CD4-positive, alpha-beta T cell (primary cell): ENCODE results near the gene INSL3. TPM values are rescaled to one million over a fixed set of nuclear protein-coding genes. Genes with fewer than 3 reads are reported as not detected.
"Not testable (repeated sequence)": the region's sequence is repeated elsewhere in the genome, so short reads cannot be mapped to it uniquely, and the experiment has no call there.

ENCODE experiments used
- ATAC-seq: fragments of 200-7000 bp; cut with Tn5 transposase; one replicate; pipeline ENCODE4 v1.10.0; 2022; ENCODE audit warnings: mild to moderate bottlenecking; ENCODE audit not compliant: poor library complexity
- CTCF ChIA-PET: fragments of 350-600 bp; sonication (Branson Sonifier 250); formaldehyde crosslinking; loops from one replicate; lab custom pipeline; 2021; ENCODE audit warnings: antibody characterized with exemption, inconsistent platforms; lab: Charles Lee
- POLR2A ChIA-PET: fragments of 350-600 bp; sonication (Branson Sonifier 250); formaldehyde crosslinking; loops from one replicate; lab custom pipeline; 2021; ENCODE audit warnings: antibody characterized with exemption, inconsistent platforms; lab: Charles Lee
- DNase-seq, 14 experiments: peaks; one replicate each; pipeline ENCODE4 v3.0.0-alpha.2; 2013 to 2020; ENCODE audit warnings: mixed read lengths in 2 of 14
- H3K27ac ChIP-seq, 2 donors: one replicate each; pipeline versions ENCODE4 v1.5.1 to v1.7.0; 2013; ENCODE audit warnings: low read length in 2 of 2, low read depth in 1 of 2, mild to moderate bottlenecking in 1 of 2
- H3K27me3 ChIP-seq, 2 experiments: 1 replicate in 1 of 2; 2 replicates in 1 of 2; pipeline versions ENCODE4 v1.6.1 to v1.7.0; 2013; ENCODE audit warnings: low read length in 2 of 2, control low read depth in 1 of 2, mild to moderate bottlenecking in 1 of 2, moderate library complexity in 1 of 2; ENCODE audit not compliant: insufficient read depth in 2 of 2, control insufficient read depth in 1 of 2
- H3K36me3 ChIP-seq: one replicate; pipeline ENCODE4 v1.6.1; 2013; ENCODE audit warnings: low read length, control low read depth; ENCODE audit not compliant: insufficient read depth
- H3K4me1 ChIP-seq: one replicate; pipeline ENCODE4 v1.6.1; 2013; ENCODE audit warnings: low read length, control low read depth; ENCODE audit not compliant: insufficient read depth
- H3K4me3 ChIP-seq: one replicate; pipeline ENCODE4 v1.5.1; 2013; ENCODE audit warnings: mild to moderate bottlenecking, low read length, moderate library complexity
- H3K9me3 ChIP-seq, 2 experiments: 1 replicate in 1 of 2; 2 replicates in 1 of 2; pipeline versions ENCODE4 v1.6.1 to v1.7.0; 2013; ENCODE audit warnings: low read length in 2 of 2, mild to moderate bottlenecking in 2 of 2, control low read depth in 1 of 2, moderate library complexity in 1 of 2; ENCODE audit not compliant: control insufficient read depth in 1 of 2, insufficient read depth in 1 of 2
- H3K27ac Mint-ChIP-seq: one replicate; pipeline ENCODE4 v1.8.0; 2020; ENCODE audit warnings: mixed read lengths
- H3K27me3 Mint-ChIP-seq: one replicate; pipeline ENCODE4 v1.8.0; 2021; ENCODE audit warnings: mixed read lengths
- H3K36me3 Mint-ChIP-seq: one replicate; pipeline ENCODE4 v1.8.0; 2021; ENCODE audit warnings: low read depth, mixed read lengths
- H3K4me1 Mint-ChIP-seq: one replicate; pipeline ENCODE4 v1.8.0; 2021; ENCODE audit warnings: low read depth, mixed read lengths
- H3K4me3 Mint-ChIP-seq: one replicate; pipeline ENCODE4 v1.8.0; 2020; ENCODE audit warnings: mild to moderate bottlenecking, mixed read lengths
- H3K9me3 Mint-ChIP-seq: one replicate; pipeline ENCODE4 v1.8.0; 2020; ENCODE audit warnings: mixed read lengths
- intact Hi-C, 2 experiments: fragments of 100-400 bp; cut with DNase I in 1 of 2; cut with micrococcal nuclease in 1 of 2; formaldehyde crosslinking; loops; one replicate each; pipeline versions ENCODE4 v1.15.1 to v1.9.0; 2023 to 2025; cut with DNase I, micrococcal nuclease
- total RNA-seq, 174 experiments: library from RNA in 2 of 174; stranded (reverse) in 2 of 174; gene quantifications; one replicate each; pipeline ENCODE4 v1.2.3 and lab custom pipeline; 2021 to 2026
- TF ChIP-seq, protein P1 (sequence below): fragments of 200-600 bp; IDR thresholded peaks from one replicate; pipeline ENCODE4 v1.8.0; 2022; ENCODE audit warnings: antibody characterized with exemption, mild to moderate bottlenecking

The INSL3 gene
- total RNA-seq, 2 experiments from 2014 or later, result 7.2 to 7.6 TPM

DNA sequence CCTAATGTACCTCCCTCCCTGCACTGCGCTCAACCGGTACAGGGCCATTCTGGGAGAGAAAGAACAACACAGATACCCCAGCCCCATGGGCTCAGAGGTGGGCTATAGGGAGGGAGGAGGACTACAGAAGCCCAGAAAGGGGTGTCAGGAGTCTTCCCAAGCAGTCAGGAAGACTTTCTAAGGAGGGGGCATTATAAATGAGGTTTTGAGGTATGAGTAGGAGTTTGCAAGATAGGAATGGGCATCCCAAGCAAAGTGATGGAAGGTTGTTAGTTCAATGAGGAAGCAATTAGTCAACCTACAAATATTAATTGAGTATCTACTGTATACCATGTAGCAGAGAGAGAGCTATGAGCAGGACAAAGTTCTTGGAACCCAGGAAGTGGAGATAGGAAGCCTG lies 32.7 kb downstream of the INSL3 start:
- no peak overlapping the region for H3K4me3 ChIP-seq
- no peak overlapping the region for H3K4me3 Mint-ChIP-seq
- H3K36me3 ChIP-seq, result peaks cover 37% of the 10 kb centered on the region
- TF ChIP-seq, protein P1, sequence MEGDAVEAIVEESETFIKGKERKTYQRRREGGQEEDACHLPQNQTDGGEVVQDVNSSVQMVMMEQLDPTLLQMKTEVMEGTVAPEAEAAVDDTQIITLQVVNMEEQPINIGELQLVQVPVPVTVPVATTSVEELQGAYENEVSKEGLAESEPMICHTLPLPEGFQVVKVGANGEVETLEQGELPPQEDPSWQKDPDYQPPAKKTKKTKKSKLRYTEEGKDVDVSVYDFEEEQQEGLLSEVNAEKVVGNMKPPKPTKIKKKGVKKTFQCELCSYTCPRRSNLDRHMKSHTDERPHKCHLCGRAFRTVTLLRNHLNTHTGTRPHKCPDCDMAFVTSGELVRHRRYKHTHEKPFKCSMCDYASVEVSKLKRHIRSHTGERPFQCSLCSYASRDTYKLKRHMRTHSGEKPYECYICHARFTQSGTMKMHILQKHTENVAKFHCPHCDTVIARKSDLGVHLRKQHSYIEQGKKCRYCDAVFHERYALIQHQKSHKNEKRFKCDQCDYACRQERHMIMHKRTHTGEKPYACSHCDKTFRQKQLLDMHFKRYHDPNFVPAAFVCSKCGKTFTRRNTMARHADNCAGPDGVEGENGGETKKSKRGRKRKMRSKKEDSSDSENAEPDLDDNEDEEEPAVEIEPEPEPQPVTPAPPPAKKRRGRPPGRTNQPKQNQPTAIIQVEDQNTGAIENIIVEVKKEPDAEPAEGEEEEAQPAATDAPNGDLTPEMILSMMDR, result no peak
- no peaks in the 10 kb centered on the region for H3K27me3 ChIP-seq
- peaks cover 47% of the 10 kb centered on the region for H3K36me3 Mint-ChIP-seq
- ATAC-seq (no peak), DNase-seq (peak in 1 of 14 experiments; percentile 5)
- H3K9me3 ChIP-seq, result no peaks in the 10 kb centered on the region
- peak overlapping the region; percentile 55 for H3K27ac Mint-ChIP-seq
- H3K9me3 Mint-ChIP-seq, result no peaks in the 10 kb centered on the region
- H3K4me1 Mint-ChIP-seq, result peaks cover 38% of the 10 kb centered on the region
- no peaks in the 10 kb centered on the region for H3K27me3 Mint-ChIP-seq
- ChIA-PET CTCF (no interaction called here), POLR2A (interaction anchor here (2.0 kb wide), 1 partner anchor 62 kb away, joined by 7 read pairs; no protein-coding TSS in a partner anchor)
- peaks cover 38% of the 10 kb centered on the region for H3K4me1 ChIP-seq
- intact Hi-C loops, result no loop called here
- H3K27ac ChIP-seq, result no peak overlapping the region

DNA sequence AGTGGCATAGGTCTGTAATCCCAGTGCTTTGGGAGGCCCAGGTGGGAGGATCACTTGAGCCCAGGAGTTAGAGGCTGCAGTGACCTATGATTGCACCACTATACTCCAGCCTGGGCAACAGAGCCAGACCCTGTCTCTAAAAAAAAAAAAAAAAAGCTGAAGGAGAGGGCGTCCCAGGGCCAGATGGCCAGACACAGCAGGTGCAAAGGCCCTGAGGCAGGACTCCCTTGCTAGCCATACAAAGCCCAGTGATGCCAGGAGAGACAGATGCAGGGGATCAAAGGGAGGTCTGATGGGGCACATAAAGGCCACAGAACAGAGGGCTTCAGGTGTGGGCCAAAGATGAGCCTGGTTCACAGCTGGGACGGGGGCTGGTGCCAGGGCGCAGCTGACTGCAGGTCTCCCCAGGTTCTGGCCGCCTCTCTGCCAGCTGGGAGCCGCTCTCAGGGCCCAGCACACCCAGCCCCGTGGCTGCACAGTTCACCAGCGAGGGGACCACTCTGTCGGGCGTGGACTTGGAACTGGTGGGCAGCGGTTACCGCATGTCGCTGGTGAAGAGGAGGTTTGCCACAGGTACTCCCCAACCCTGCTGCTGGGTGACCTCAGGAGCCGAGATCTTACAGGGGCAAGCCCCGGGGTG lies 33.9 kb downstream of the INSL3 start:
- intact Hi-C loops, result no loop called here

DNA sequence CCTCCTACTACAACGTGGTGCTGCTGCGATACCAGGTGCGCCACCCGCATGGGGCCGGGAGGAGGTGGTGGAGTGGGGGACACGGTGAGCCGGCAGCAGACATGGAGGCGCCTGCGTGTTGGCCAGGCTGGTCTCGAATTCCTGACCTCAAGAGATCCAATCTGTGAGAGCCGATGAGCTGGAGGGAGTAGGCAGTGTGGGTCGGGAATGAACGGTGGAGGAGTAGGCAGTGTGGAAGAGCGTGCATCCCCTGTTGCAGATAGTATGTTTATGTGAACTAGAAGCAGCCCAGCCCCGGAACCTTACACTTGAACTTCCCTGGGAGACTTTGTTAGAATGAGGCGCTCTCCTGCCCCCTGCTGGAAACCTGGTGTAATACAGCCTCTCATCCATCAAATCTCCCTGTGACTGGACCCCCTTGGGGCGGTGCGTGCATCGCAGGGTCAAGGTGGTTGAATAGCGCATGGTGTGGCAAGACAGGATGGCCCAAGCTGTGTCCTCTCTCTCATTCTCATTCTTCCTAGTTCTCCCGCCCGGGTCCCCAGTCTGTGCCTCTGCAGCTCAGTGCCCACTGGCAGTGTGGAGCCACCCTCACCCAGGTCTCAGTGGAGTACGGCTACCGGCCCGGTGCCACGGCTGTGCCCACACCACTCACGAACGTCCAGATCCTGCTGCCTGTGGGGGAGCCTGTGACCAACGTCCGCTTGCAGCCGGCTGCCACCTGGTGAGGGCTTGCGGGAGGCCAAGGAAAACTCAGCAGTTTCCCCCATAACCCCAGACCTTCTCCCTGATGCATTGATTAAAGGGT lies 36.9 kb downstream of the INSL3 start:
- Mint-ChIP-seq H3K36me3 (peaks cover 69% of the 10 kb centered on the region), H3K9me3 (no peaks in the 10 kb centered on the region), H3K4me1 (peaks cover 15% of the 10 kb centered on the region), H3K4me3 (no peak overlapping the region), H3K27ac (peak overlapping the region; percentile 18), H3K27me3 (no peaks in the 10 kb centered on the region)
- H3K4me3 ChIP-seq, result no peak overlapping the region
- H3K36me3 ChIP-seq, result peaks cover 58% of the 10 kb centered on the region
- intact Hi-C loops, result loop anchor here (1.0 to 5.0 kb wide), 5 partner anchors 34 to 148 kb away; partner anchors contain the start of genes CCDC124 (in 1 of the 2) and FCHO1 (in 1 of the 2)
- CTCF ChIA-PET, result interaction anchor here (0.5 to 2.5 kb wide), 7 partner anchors 18 to 197 kb away, joined by 3 to 12 read pairs (median 4); partner anchors contain the start of genes CCDC124 and RPL18A
- peak; percentile 95 for ATAC-seq
- POLR2A ChIA-PET, result interaction anchor here (1.1 kb wide), 1 partner anchor 11 kb away, joined by 3 read pairs; no protein-coding TSS in a partner anchor
- no peaks in the 10 kb centered on the region for H3K27me3 ChIP-seq
- no peak overlapping the region for H3K27ac ChIP-seq
- TF ChIP-seq, protein P1, result peak; percentile 71
- peaks cover 10% of the 10 kb centered on the region for H3K4me1 ChIP-seq
- peak; percentile 62 to 86 (median 72) for DNase-seq
- H3K9me3 ChIP-seq, result no peaks in the 10 kb centered on the region

More for the DNA sequence above, 33.9 kb downstream of the INSL3 start:
- H3K4me3 Mint-ChIP-seq, result no peak overlapping the region
- TF ChIP-seq, protein P1, result no peak
- Histone ChIP-seq H3K4me1 (peaks cover 32% of the 10 kb centered on the region), H3K27ac (no peak overlapping the region), H3K9me3 (no peaks in the 10 kb centered on the region), H3K36me3 (peaks cover 46% of the 10 kb centered on the region), H3K4me3 (no peak overlapping the region), H3K27me3 (no peaks in the 10 kb centered on the region)
- peaks cover 33% of the 10 kb centered on the region for H3K4me1 Mint-ChIP-seq
- H3K27me3 Mint-ChIP-seq, result no peaks in the 10 kb centered on the region
- H3K36me3 Mint-ChIP-seq, result peaks cover 58% of the 10 kb centered on the region
- no peak for ATAC-seq
- no peak for DNase-seq
- ChIA-PET CTCF (interaction anchor here (0.6 to 1.0 kb wide), 2 partner anchors 32 to 68 kb away, joined by 3 to 5 read pairs; no protein-coding TSS in a partner anchor), POLR2A (no interaction called here)
- H3K9me3 Mint-ChIP-seq, result no peaks in the 10 kb centered on the region
- H3K27ac Mint-ChIP-seq, result no peak overlapping the region

DNA sequence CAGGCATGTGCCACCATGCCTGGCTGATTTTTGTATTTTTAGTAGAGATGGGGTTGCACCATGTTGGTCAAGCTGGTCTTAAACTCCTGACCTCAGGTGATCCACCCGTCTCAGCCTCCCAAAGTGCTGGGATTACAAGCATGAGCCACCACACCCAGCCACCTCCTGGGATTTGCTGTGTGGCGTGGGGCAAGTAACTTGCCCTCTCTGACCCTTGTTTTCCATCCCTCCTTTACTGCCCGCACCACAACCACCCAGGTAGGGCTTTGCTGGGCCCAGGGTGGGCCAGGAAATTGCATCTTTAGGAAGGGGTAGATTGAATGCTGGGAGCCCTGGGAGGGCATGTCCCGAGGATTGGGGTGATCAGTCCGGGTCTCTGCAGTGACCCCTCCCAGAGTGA lies 37.6 kb downstream of the INSL3 start:
- peaks cover 15% of the 10 kb centered on the region for H3K4me1 Mint-ChIP-seq
- not testable (repeated sequence) for DNase-seq, H3K27me3 Mint-ChIP-seq, ATAC-seq, H3K27me3 ChIP-seq, H3K9me3 Mint-ChIP-seq, H3K9me3 ChIP-seq, H3K4me3 ChIP-seq, H3K27ac ChIP-seq, H3K4me3 Mint-ChIP-seq, H3K27ac Mint-ChIP-seq
- H3K36me3 ChIP-seq, result peaks cover 54% of the 10 kb centered on the region
- CTCF ChIA-PET, result interaction anchor here (0.9 to 2.5 kb wide), 6 partner anchors 18 to 149 kb away, joined by 3 to 12 read pairs (median 4); partner anchors contain the start of genes CCDC124 and RPL18A
- intact Hi-C loops, result loop anchor here (1.0 to 5.0 kb wide), 5 partner anchors 33 to 149 kb away; partner anchors contain the start of genes CCDC124 (in 1 of the 2) and FCHO1 (in 1 of the 2)
- H3K4me1 ChIP-seq, result peaks cover 10% of the 10 kb centered on the region
- H3K36me3 Mint-ChIP-seq, result peaks cover 67% of the 10 kb centered on the region
- POLR2A ChIA-PET, result interaction anchor here (1.1 kb wide), 1 partner anchor 12 kb away, joined by 3 read pairs; no protein-coding TSS in a partner anchor
